ENCODE results near the gene ZPBP2.
A peak's percentile ranks its signal among the peaks of the same experiment; 100 is the strongest.

ZPBP2 gene

DNA sequence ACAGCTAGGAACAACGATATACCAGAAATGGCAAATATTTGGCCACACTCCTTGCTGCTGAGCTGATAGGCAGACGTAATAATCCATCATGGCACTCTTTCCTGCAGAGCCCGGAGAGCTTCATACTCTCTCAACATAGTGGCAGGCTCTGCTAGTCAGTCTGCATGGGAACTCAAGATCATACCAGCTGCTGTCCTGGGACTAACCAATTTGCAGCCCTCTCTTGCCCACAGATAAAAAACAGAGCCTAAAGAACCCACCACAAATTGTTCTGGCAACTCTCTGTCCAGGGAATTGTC lies 36.9 kb downstream of the ZPBP2 start:
- DNase-seq (ENCODE audit: low read depth in 2 of 2, low spot score in 1 of 2) = no peak

GRCh38 chr17:39908789-39909352 lies 40.9 kb downstream of the ZPBP2 start:
- DNase-seq (ENCODE audit: low read depth in 2 of 2, low spot score in 1 of 2) = no peak

- no peak for DNase-seq (ENCODE audit: low read depth in 2 of 2, low spot score in 1 of 2)
Observed at GRCh38 chr17:39913989-39914388, 46.0 kb downstream of the ZPBP2 start.

DNA sequence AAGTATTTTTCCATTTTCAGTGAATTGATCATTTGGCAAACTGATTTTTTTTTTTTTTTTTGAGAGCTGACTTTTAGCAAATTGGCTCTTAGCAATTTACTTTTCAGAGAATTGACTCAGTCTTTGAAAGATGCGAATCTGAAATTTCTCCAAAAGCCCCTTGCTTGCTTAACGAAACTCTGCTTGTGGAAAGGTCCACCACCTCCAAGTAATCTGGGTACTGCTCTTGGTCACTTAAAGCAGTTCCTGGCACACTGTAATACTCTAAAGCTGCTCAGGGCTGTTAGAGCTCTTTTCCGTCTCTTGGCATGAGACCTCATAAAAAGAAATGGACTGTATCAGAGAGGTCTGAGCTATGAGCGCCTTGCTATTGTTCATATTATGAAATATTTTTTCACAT lies 47.6 kb downstream of the ZPBP2 start:
- DNase-seq (ENCODE audit: low read depth in 2 of 2, low spot score in 1 of 2) = no peak

GRCh38 chr17:39916918-39917317 lies 48.9 kb downstream of the ZPBP2 start:
- no peak for DNase-seq (ENCODE audit: low read depth in 2 of 2, low spot score in 1 of 2)

- DNase-seq (ENCODE audit: low read depth in 2 of 2, low spot score in 1 of 2) = no peak
Observed at GRCh38 chr17:39919087-39919683, 51.2 kb downstream of the ZPBP2 start.

DNA sequence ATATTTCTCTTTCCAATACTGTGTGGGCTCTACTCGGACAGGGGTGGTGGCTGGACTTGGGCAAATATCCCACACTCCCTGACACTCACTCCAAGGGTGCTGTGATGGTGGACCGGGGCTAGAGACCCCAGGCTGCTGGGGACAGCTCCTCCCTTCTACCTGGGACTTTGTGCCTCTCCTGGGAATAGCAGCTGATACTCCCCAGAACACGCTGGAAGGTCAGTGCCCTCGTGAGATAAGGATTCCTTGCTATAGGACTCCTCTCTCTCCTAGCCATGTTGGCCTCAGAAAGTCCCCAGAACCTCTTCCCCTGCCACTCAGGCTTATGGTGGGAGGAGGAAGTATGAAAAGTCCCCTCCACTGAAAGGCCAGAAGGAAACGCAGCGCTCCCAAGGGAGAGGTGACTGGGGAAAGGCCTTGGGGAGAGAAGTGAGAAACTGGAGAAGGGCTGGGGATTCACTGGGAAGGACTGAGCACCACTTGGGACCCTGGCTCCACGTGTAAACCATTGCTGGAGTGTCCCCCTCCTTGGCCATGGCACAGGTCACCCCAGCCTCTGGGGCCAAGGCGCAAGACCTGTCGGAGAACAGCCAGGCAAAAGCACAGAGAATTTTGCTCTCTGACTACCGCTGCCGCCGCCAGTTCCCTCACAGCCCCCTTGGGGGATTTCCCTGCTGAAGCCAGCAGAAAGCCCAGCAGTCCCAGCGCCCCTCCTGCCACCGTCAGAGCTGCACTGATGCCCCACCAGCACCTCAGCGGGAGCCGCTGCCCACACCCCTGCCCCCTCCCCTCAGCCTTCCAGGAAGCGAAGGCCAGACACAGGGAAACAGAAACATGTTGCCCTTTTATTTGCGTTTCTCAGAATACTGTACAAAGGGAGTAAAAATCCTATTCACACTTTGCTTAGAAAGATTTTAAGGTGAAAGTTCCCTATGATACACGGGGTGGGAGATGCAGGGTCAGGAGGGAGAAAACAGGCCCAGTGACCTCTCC lies 52.5 kb downstream of the ZPBP2 start:
- peak in 1 of 2 donors; percentile 27 for DNase-seq (ENCODE audit: low read depth in 2 of 2, low spot score in 1 of 2)

GRCh38 chr17:39921323-39921722 lies 53.3 kb downstream of the ZPBP2 start:
- DNase-seq (ENCODE audit: low read depth in 2 of 2, low spot score in 1 of 2) = no peak

DNA sequence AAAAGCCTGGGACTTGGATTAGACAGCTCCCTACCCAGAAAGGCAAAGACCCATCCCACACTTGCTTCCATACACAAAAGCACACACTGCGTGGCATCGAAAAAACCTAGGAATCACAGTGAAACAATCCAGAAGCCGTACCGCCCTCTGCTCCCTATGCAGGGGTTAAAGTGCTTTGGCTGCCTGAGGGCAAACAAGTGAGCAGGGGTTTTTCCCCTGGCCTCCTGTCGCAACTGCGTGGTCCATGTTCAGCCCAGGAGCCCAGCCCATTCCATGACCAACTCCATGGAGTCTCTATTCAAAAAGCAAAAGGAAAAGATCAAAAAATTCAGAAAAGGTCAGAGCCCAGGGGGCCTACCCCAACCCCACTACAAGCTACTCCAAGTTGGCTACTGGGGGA lies 54.0 kb downstream of the ZPBP2 start:
- DNase-seq (ENCODE audit: low read depth in 2 of 2, low spot score in 1 of 2) = no peak

GRCh38 chr17:39923230-39923629 lies 55.2 kb downstream of the ZPBP2 start:
- no peak for DNase-seq (ENCODE audit: low read depth in 2 of 2, low spot score in 1 of 2)

DNA sequence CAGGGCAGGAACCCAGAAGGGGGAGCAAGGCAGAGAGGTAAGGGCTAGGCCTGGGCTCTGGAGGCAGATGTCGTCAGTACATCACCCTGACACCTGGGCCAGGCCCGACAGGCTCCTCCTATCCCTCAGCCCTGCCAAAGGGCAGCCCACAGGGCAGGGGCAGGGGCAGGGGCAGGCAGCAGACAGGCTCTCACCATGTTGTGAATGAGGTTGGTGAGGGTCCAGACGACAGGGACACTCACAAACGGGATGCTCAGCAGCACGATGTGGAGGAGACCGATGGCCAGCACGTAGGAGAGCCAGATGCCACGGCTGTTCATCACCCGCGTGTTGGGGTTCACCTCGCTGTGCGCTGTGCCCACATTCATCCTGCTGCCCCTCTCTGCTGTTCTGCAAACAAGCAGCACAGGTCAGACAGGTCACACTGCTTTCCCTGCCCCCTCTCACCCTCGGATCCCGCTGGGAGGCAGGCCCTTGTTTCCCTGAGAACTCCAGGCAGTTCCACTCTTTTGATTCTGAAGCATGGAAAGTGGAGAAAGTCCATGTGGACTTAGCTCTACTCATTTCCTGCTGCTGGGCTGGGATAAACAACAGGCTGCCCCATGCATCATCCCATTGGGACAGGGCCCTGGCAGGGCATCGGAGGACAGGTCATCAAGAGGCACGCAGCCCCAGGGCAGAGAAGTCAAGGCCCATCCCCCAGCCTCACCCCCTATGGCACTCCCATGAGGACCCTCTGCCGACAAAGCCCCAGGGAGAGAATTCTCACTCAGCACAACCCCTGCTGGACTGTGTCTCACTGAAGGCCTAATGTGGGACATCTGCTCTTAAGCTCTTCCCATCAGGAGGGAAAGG lies 56.1 kb downstream of the ZPBP2 start:
- DNase-seq (ENCODE audit: low read depth in 2 of 2, low spot score in 1 of 2) = no peak

- DNase-seq (ENCODE audit: low read depth in 2 of 2, low spot score in 1 of 2) = no peak
Observed at GRCh38 chr17:39924691-39925055, 56.7 kb downstream of the ZPBP2 start.

GRCh38 chr17:39925282-39926134 lies 57.5 kb downstream of the ZPBP2 start:
- no peak for DNase-seq (ENCODE audit: low read depth in 2 of 2, low spot score in 1 of 2)

DNA sequence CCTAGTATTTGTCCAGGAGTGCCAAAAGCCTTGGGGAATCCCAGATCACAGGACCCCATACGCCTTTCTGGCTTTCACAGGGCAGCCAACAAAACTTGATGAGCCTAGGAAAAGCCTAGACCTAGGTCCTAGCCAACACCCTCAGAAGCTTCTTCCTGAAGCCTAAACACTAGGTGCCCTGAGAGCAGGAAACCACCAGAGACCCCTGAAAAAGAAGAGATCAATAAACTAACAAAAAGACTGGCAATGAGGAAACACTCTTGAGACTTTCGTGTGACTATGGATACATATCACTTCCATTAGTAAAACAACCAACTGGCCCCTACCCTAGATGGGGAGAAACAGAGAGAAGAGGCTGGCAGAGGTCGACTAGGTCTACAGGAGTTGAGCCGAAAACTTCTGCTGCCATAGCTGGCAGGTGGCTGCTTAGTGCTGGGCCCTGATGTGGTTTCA lies 58.2 kb downstream of the ZPBP2 start:
- DNase-seq (ENCODE audit: low read depth in 2 of 2, low spot score in 1 of 2) = no peak

GRCh38 chr17:39926588-39927100 lies 58.6 kb downstream of the ZPBP2 start:
- DNase-seq (ENCODE audit: low read depth in 2 of 2, low spot score in 1 of 2) = peak in 1 of 2 donors; percentile 32

All from stimulated activated CD8-positive, alpha-beta memory T cell treated with anti-CD3 and anti-CD28 coated beads, Interleukin-4, amount 100 ng/mL, for 4 hours (primary cell).